Measurements from ENCODE around the gene AIG1. TPM values are rescaled to one million over a fixed set of nuclear protein-coding genes. Genes with fewer than 3 reads are reported as not detected.

AIG1 gene
- total RNA-seq, 2 experiments from 2014 or later, result 16.1 to 20.0 TPM

DNA sequence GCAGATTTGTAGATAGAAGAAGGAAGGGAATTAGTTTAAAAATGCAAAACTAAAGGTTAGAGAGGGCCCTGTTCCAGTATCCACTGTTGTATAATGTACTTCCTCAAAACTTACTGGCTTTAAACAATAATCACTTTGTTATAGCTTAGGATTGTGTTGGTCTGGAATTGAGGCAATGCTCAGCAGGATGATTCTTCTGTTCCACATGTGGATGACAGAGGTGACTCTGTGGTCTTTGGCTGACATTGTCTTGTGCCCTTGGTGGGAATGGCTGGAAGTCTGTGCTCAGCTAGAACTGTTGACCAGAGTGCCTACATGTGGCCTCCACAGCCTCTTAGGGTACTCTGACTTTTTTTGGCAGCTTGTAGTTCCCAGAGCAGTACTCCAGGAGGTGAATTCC is 143.4 kb downstream of the AIG1 start:
- intact Hi-C loops (cut with micrococcal nuclease), result no loop called here
- CTCF ChIA-PET, result no interaction called here
- TF ChIP-seq, protein P1, sequence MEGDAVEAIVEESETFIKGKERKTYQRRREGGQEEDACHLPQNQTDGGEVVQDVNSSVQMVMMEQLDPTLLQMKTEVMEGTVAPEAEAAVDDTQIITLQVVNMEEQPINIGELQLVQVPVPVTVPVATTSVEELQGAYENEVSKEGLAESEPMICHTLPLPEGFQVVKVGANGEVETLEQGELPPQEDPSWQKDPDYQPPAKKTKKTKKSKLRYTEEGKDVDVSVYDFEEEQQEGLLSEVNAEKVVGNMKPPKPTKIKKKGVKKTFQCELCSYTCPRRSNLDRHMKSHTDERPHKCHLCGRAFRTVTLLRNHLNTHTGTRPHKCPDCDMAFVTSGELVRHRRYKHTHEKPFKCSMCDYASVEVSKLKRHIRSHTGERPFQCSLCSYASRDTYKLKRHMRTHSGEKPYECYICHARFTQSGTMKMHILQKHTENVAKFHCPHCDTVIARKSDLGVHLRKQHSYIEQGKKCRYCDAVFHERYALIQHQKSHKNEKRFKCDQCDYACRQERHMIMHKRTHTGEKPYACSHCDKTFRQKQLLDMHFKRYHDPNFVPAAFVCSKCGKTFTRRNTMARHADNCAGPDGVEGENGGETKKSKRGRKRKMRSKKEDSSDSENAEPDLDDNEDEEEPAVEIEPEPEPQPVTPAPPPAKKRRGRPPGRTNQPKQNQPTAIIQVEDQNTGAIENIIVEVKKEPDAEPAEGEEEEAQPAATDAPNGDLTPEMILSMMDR (IDR thresholded peaks at IDR 0.05), result no peak
- POLR2A ChIA-PET, result interaction anchor here (1.0 kb wide), 1 partner anchor 10 kb away, joined by 3 read pairs; no protein-coding TSS in a partner anchor
- Mint-ChIP-seq H3K9me3 (peaks cover 12% of the 10 kb centered on the region), H3K4me1 (ENCODE audit: low read depth) (peaks cover 16% of the 10 kb centered on the region), H3K4me3 (no peak overlapping the region), H3K36me3 (ENCODE audit: low read depth) (peaks cover 11% of the 10 kb centered on the region), H3K27me3 (no peaks in the 10 kb centered on the region), H3K27ac (no peak overlapping the region)
- DNase-seq, result no peak
- ATAC-seq, result no peak

DNA sequence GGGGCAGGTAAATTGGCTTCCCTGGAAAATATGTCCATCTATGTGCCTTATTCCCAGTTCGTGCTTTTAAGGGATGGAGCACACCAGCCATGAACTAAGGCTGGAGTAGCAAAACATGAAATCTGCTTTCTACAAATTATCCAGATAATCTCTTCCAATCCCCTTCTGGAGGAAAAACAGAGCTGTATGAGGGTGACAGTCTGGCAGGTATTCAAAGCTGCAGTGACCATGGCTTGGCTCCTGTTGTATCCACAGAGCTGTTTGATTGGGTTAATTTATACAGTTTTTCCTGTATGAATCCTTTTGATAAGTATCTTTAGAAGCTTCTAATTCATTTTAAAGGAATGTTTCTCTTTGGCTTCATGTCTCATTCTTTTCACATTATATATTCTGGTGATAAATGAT is 144.4 kb downstream of the AIG1 start:
- intact Hi-C loops (cut with micrococcal nuclease), result no loop called here
- peaks cover 8% of the 10 kb centered on the region for H3K4me1 Mint-ChIP-seq (ENCODE audit: low read depth)
- ATAC-seq (no peak), DNase-seq (no peak)
- ChIA-PET CTCF (interaction anchor here (1.2 kb wide), 2 partner anchors 10 to 16 kb away, joined by 3 to 4 read pairs; no protein-coding TSS in a partner anchor), POLR2A (no interaction called here)
- H3K4me3 Mint-ChIP-seq, result no peak overlapping the region
- no peaks in the 10 kb centered on the region for H3K27me3 Mint-ChIP-seq
- TF ChIP-seq, protein P1 (IDR thresholded peaks at IDR 0.05), result no peak
- H3K9me3 Mint-ChIP-seq, result peaks cover 19% of the 10 kb centered on the region
- H3K36me3 Mint-ChIP-seq (ENCODE audit: low read depth), result peaks cover 14% of the 10 kb centered on the region
- no peak overlapping the region for H3K27ac Mint-ChIP-seq

DNA sequence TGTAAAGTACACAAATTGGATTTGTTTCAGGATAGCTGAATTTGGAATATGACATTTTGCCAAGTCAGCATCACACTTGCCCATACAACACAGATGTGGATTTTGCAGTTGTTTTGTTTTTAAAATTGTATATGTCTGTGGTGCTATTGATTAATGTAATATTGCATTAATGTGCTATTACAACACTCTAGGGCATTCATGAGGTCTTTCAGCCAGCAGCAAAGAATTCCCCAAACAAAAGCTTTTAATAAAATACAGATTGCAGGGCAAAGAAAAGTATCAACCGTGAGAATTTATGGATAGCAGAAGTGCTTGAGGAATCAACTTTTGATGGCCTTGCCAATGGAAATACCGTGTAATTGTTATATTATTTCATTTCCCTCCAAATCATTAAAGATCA is 144.9 kb downstream of the AIG1 start:
- intact Hi-C loops (cut with micrococcal nuclease), result no loop called here
- Mint-ChIP-seq H3K9me3 (peaks cover 19% of the 10 kb centered on the region), H3K4me1 (ENCODE audit: low read depth) (peaks cover 3% of the 10 kb centered on the region), H3K4me3 (no peak overlapping the region), H3K27ac (no peak overlapping the region), H3K27me3 (no peaks in the 10 kb centered on the region), H3K36me3 (ENCODE audit: low read depth) (peaks cover 14% of the 10 kb centered on the region)
- DNase-seq (no peak), ATAC-seq (no peak)
- ChIA-PET CTCF (interaction anchor here (1.2 kb wide), 2 partner anchors 10 to 16 kb away, joined by 3 to 4 read pairs; no protein-coding TSS in a partner anchor), POLR2A (no interaction called here)
- TF ChIP-seq, protein P1 (IDR thresholded peaks at IDR 0.05), result no peak

DNA sequence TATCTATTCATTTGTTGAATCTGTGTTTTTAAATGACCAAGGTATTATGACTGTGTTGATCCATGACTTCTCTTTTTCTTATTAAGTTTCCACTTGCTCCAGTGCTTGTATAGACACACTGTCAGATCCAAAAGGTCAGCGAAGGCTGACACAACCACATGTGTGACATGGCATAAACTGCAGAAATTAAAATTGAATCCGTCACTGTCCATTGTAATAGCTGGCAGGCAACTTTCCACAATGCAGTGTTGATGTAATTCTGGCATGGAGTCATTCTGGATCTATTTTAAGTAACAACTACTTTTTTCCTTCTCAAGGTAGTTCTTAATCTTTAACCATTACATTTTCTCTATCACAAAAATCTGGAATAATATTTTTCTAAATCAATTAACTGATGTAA is 145.3 kb downstream of the AIG1 start:
- ChIA-PET CTCF (interaction anchor here (1.2 kb wide), 2 partner anchors 9 to 15 kb away, joined by 3 to 4 read pairs; no protein-coding TSS in a partner anchor), POLR2A (no interaction called here)
- TF ChIP-seq, protein P1 (IDR thresholded peaks at IDR 0.05), result no peak

DNA sequence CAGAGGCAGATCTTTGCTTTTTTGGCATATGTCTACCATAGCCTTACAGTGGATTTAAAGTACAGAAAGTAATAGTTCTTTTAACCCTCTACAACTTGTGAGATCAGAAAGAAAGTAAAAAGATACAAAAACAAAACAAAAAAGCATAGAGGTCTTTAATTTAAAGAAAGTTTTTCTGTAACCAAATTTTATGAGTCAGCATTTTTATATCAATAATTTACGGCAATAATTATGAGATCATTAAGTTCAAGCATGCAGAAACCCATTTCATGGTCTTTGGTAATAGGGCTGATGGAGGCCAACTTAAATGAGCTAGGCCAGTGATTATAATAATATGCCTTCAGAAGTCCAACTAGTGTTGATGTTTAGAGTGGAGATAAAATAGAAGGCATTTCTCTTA is 145.9 kb downstream of the AIG1 start:
- ChIA-PET CTCF (no interaction called here), POLR2A (no interaction called here)
- no peak for DNase-seq
- H3K36me3 Mint-ChIP-seq (ENCODE audit: low read depth), result peaks cover 14% of the 10 kb centered on the region
- no peak overlapping the region for H3K27ac Mint-ChIP-seq
- intact Hi-C loops (cut with micrococcal nuclease), result no loop called here
- TF ChIP-seq, protein P1 (IDR thresholded peaks at IDR 0.05), result no peak
- H3K27me3 Mint-ChIP-seq, result no peaks in the 10 kb centered on the region
- no peak overlapping the region for H3K4me3 Mint-ChIP-seq
- ATAC-seq, result no peak
- H3K4me1 Mint-ChIP-seq (ENCODE audit: low read depth), result no peaks in the 10 kb centered on the region
- H3K9me3 Mint-ChIP-seq, result peaks cover 19% of the 10 kb centered on the region

More for the DNA sequence above, 145.3 kb downstream of the AIG1 start:
- no peaks in the 10 kb centered on the region for H3K4me1 Mint-ChIP-seq (ENCODE audit: low read depth)
- H3K9me3 Mint-ChIP-seq, result peaks cover 19% of the 10 kb centered on the region
- H3K36me3 Mint-ChIP-seq (ENCODE audit: low read depth), result peaks cover 14% of the 10 kb centered on the region
- H3K27me3 Mint-ChIP-seq, result no peaks in the 10 kb centered on the region
- intact Hi-C loops (cut with micrococcal nuclease), result no loop called here
- no peak overlapping the region for H3K4me3 Mint-ChIP-seq
- no peak overlapping the region for H3K27ac Mint-ChIP-seq
- no peak for DNase-seq
- no peak for ATAC-seq

All from activated CD8-positive, alpha-beta T cell treated with anti-CD3 and anti-CD28 coated beads for 36 hours (primary cell).